Upper lobe of right lung (tissue), 1 donor: ENCODE results near the gene CCDC180. TPM values are rescaled to one million over a fixed set of nuclear protein-coding genes. Genes with fewer than 3 reads are reported as not detected.
"Not testable (repeated sequence)": the region's sequence is repeated elsewhere in the genome, so short reads cannot be mapped to it uniquely, and the experiment has no call there.

Source experiments
- ATAC-seq: fragments of 200-7000 bp; cut with Tn5 transposase; one replicate; pipeline ENCODE4 v1.9.1; 2020; ENCODE audit warnings: mild to moderate bottlenecking, moderate library complexity
- DNase-seq: peaks from one replicate; pipeline ENCODE4 v3.0.0-alpha.2; 2020
- H3K27ac ChIP-seq: fragments of 200-600 bp; one replicate; pipeline ENCODE4 v1.8.0; 2022
- H3K27me3 ChIP-seq: fragments of 200-600 bp; one replicate; pipeline ENCODE4 v1.8.0; 2022; ENCODE audit warnings: mild to moderate bottlenecking
- H3K36me3 ChIP-seq: fragments of 200-600 bp; one replicate; pipeline ENCODE4 v1.8.0; 2022
- H3K4me1 ChIP-seq: fragments of 200-600 bp; one replicate; pipeline ENCODE4 v1.8.0; 2022
- H3K4me3 ChIP-seq: fragments of 200-600 bp; one replicate; pipeline ENCODE4 v1.8.0; 2022; ENCODE audit warnings: mild to moderate bottlenecking
- H3K9me3 ChIP-seq: fragments of 200-600 bp; one replicate; pipeline ENCODE4 v1.8.0; 2022
- intact Hi-C: fragments of 100-400 bp; cut with DNase I; formaldehyde crosslinking; loops from one replicate; pipeline ENCODE4 v1.11.0; 2022
- total RNA-seq: library from RNA; stranded (reverse); fragmentation: NEBNext Ultra II Directional; extraction: Animal tissue kit (Norgen Biotek cat#: 25700); gene quantifications from one replicate; pipeline ENCODE4 v1.2.1, GENCODE V29; 2021
- TF ChIP-seq, protein P1 (sequence below): fragments of 200-600 bp; IDR thresholded peaks from one replicate; pipeline ENCODE4 v1.8.0; 2022; ENCODE audit warnings: antibody characterized with exemption
- donor health status: DM: no; HTN: yes; CAD: no; lungs with severe emphysema.

Gene CCDC180
- total RNA-seq, 1 donor from 2014 or later, result 4.0 TPM

DNA sequence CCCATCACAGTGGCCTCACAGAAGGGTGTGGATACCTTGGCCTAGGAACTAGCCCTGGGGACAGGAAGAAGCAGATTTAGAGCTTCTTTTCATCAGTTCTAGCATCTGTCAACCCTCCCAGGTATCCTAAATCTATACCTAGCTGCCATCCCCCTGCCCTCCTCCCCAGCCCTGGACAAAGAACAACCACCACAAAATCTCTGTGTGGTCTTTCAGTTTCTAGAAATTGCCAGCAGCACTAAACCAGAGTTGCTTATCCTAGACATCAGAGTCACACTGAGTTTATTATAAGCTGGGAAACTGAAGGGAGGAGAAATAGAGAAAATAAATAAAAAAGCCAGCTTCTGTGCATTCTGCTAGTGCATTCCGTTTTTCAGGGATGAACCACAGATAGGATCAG is 14.6 kb downstream of the CCDC180 start:
- TF ChIP-seq, protein P1, sequence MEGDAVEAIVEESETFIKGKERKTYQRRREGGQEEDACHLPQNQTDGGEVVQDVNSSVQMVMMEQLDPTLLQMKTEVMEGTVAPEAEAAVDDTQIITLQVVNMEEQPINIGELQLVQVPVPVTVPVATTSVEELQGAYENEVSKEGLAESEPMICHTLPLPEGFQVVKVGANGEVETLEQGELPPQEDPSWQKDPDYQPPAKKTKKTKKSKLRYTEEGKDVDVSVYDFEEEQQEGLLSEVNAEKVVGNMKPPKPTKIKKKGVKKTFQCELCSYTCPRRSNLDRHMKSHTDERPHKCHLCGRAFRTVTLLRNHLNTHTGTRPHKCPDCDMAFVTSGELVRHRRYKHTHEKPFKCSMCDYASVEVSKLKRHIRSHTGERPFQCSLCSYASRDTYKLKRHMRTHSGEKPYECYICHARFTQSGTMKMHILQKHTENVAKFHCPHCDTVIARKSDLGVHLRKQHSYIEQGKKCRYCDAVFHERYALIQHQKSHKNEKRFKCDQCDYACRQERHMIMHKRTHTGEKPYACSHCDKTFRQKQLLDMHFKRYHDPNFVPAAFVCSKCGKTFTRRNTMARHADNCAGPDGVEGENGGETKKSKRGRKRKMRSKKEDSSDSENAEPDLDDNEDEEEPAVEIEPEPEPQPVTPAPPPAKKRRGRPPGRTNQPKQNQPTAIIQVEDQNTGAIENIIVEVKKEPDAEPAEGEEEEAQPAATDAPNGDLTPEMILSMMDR, result no peak
- Histone ChIP-seq H3K4me3 (no peak overlapping the region), H3K27ac (no peak overlapping the region), H3K4me1 (no peaks in the 10 kb centered on the region), H3K36me3 (peaks cover 14% of the 10 kb centered on the region), H3K9me3 (no peaks in the 10 kb centered on the region), H3K27me3 (no peaks in the 10 kb centered on the region)
- intact Hi-C loops, result no loop called here
- ATAC-seq (no peak), DNase-seq (no peak)

DNA sequence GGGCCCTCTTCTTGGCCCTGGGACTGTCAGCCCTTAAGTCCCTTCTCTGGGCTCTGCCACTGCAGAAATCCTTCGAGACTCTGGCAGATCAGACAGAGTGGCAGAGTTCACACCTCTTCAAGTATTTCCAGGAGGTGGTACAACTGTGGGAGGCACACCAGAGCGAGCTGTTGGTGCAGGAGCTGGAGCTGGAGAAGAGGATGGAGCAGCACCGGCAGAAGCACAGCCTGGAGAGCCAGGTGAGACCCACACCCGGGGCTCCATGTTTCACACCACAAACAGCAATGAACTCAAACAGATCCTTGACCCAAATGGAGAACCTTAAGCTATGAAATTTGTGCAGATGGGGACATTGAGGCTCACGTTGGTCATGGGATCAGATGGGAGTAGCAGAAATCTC is 17.5 kb downstream of the CCDC180 start:
- H3K27ac ChIP-seq, result no peak overlapping the region
- DNase-seq (no peak), ATAC-seq (no peak)
- H3K4me1 ChIP-seq, result no peaks in the 10 kb centered on the region
- H3K9me3 ChIP-seq, result no peaks in the 10 kb centered on the region
- no peaks in the 10 kb centered on the region for H3K27me3 ChIP-seq
- H3K36me3 ChIP-seq, result peaks cover 14% of the 10 kb centered on the region
- intact Hi-C loops, result no loop called here
- H3K4me3 ChIP-seq, result no peak overlapping the region
- TF ChIP-seq, protein P1, result no peak

DNA sequence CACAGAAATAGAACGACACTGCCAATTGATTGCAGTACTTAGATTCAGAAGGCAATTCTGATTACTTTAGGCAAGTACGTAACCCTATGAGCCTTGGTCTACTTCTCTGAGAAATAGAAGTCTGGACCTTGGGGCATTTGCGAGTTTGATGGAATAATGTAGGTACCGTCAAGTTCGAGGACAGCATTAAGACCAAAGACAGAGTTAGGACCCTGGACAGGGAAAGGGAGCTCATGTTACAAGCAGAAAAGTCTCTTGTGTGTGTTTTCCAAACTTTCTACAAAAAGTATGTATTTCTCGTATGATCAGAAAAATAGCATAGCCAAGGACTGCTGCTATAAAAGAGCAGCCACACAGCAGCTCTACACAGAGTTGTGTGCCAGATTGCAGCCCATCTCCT is 20.1 kb downstream of the CCDC180 start:
- ATAC-seq, result no peak
- Histone ChIP-seq H3K36me3 (peaks cover 14% of the 10 kb centered on the region), H3K27me3 (no peaks in the 10 kb centered on the region), H3K4me3 (no peak overlapping the region), H3K4me1 (no peaks in the 10 kb centered on the region), H3K9me3 (no peaks in the 10 kb centered on the region), H3K27ac (no peak overlapping the region)
- TF ChIP-seq, protein P1, result no peak
- intact Hi-C loops, result no loop called here
- no peak for DNase-seq

DNA sequence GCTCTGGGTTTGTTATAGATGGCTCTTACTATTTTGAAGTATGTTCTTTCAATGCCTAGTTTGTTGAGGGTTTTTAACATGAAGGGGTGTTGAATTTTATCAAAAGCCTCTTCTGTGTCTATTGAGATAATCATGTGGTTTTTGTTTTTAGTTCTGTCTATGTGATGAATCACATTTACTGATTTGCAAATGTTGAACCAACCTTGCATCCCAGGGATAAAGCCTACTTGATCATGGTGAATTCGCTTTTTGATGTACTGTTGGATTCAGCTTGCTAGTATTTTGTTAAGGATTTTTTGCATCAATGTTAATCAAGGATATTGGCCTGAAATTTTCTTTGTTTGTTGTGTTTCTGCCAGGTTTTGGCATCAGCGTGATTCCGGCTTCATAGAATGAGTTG is 25.5 kb downstream of the CCDC180 start:
- TF ChIP-seq, protein P1, result no peak
- intact Hi-C loops, result no loop called here
- H3K9me3 ChIP-seq, result no peaks in the 10 kb centered on the region
- H3K4me3 ChIP-seq, result no peak overlapping the region
- H3K27me3 ChIP-seq, result no peaks in the 10 kb centered on the region
- no peak overlapping the region for H3K27ac ChIP-seq
- DNase-seq (no peak), ATAC-seq (no peak)
- no peaks in the 10 kb centered on the region for H3K4me1 ChIP-seq
- H3K36me3 ChIP-seq, result no peaks in the 10 kb centered on the region

DNA sequence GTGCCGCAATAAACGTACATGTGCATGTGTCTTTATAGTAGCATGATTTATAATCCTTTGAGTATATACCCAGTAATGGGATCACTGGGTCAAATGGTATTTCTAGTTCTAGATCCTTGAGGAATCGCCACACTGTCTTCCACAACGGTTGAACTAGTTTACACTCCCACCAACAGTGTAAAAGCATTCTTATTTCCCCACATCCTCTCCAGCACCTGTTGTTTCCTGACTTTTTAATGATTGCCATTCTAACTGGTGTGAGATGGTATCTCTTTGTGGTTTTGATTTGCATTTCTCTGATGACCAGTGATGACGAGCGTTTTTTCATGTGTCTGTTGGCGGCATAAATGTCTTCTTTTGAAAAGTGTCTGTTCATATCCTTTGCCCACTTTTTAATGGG is 28.2 kb downstream of the CCDC180 start:
- H3K27ac ChIP-seq, ATAC-seq, intact Hi-C loops, H3K9me3 ChIP-seq, H3K4me1 ChIP-seq, H3K4me3 ChIP-seq, DNase-seq, H3K27me3 ChIP-seq, H3K36me3 ChIP-seq: not testable (repeated sequence)

DNA sequence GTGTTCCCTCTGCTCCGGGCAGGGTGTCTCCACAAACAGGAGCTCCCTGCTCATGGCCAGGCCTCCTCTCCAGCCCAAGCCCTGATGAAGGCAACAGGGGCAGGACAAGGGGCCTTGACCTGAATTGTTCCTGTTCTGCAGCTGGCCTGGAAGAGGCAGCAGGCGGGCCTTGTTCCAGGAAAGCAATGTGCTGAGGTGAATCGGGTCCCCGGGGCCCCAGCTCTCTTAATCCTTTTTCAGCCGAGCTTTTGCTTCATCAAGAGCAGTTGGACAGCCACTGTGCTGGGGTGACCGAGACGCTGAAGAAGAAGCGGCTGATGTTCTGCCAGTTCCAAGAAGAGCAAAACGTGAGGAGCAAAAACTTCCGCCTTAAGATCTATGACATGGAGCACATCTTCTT is 41.4 kb downstream of the CCDC180 start:
- no peaks in the 10 kb centered on the region for H3K36me3 ChIP-seq
- TF ChIP-seq, protein P1, result no peak

More for the DNA sequence above, 41.4 kb downstream of the CCDC180 start:
- Histone ChIP-seq H3K4me3 (no peak overlapping the region), H3K4me1 (no peaks in the 10 kb centered on the region), H3K27ac (no peak overlapping the region), H3K9me3 (no peaks in the 10 kb centered on the region), H3K27me3 (no peaks in the 10 kb centered on the region)
- ATAC-seq (no peak), DNase-seq (no peak)
- intact Hi-C loops, result no loop called here
